Astrocyte of the hippocampus (primary cell): ENCODE results near the gene TAS2R50.

Experiments used
- DNase-seq: peaks from one replicate; pipeline ENCODE4 v3.0.0; 2011; ENCODE audit warnings: low read depth, low spot score

Gene TAS2R50

GRCh38 chr12:10952645-10953044 is 34.1 kb downstream of the TAS2R50 start:
- no peak for DNase-seq

- DNase-seq: no peak
Observed at GRCh38 chr12:10943167-10943566, 43.5 kb downstream of the TAS2R50 start.

GRCh38 chr12:10941916-10942607 is 44.6 kb downstream of the TAS2R50 start:
- DNase-seq: peak; percentile 35

- DNase-seq: no peak
Observed at GRCh38 chr12:10941369-10941768, 45.3 kb downstream of the TAS2R50 start.

GRCh38 chr12:10940389-10940788 is 46.3 kb downstream of the TAS2R50 start:
- peak; percentile 68 for DNase-seq

- DNase-seq: no peak
Observed at GRCh38 chr12:10939163-10939562, 47.5 kb downstream of the TAS2R50 start, which contains the start of gene TAS2R14. TSS of gene TAS2R14 (minus strand) at chr12:10939263. CDS start at chr12:10939207, 56 bp downstream.

- DNase-seq: no peak
Observed at GRCh38 chr12:10936506-10936905, 50.2 kb downstream of the TAS2R50 start.
